K562 (cell line): ENCODE measurements around the gene DAPK2. TPM values are rescaled to one million over a fixed set of nuclear protein-coding genes. Genes with fewer than 3 reads are reported as not detected.

ENCODE experiments used
- CAMTA2 ChIP-seq: fragments of 250-450 bp; sonication (Bioruptor Pico); conservative IDR thresholded peaks from 2 replicates; pipeline ENCODE4 v1.5.1; 2022
- CBFA2T2 ChIP-seq: fragments of 450-650 bp; conservative IDR thresholded peaks from 2 replicates; pipeline ENCODE4 v1.6.1; 2017; ENCODE audit warnings: mild to moderate bottlenecking
- CGGBP1 ChIP-seq: fragments of 250-450 bp; sonication (Bioruptor Pico); IDR thresholded peaks from 2 replicates; pipeline ENCODE4 v1.9.0; 2021; ENCODE audit warnings: mild to moderate bottlenecking
- CLOCK ChIP-seq: fragments of 250-450 bp; sonication (Bioruptor Pico); IDR thresholded peaks from 2 replicates; pipeline ENCODE4 v1.4.0; 2020; ENCODE audit warnings: mild to moderate bottlenecking, moderate library complexity, borderline replicate concordance
- ETS1 ChIP-seq: conservative IDR thresholded peaks from 2 replicates; pipeline ENCODE4 v1.6.1; 2011; ENCODE audit warnings: low read depth, mild to moderate bottlenecking, low read length; ENCODE audit not compliant: control insufficient read depth
- NFXL1 ChIP-seq: fragments of 450-650 bp; formaldehyde crosslinking; IDR thresholded peaks from 2 replicates; pipeline ENCODE4 v1.4.0; 2021; ENCODE audit warnings: mild to moderate bottlenecking
- OTX1 ChIP-seq: fragments of 450-650 bp; formaldehyde crosslinking; IDR thresholded peaks from 2 replicates; pipeline ENCODE4 v1.4.0; 2022; ENCODE audit warnings: mild to moderate bottlenecking
- PPARD ChIP-seq: fragments of 250-450 bp; sonication (Bioruptor Pico); IDR thresholded peaks from 2 replicates; pipeline ENCODE4 v1.8.0; 2022; ENCODE audit warnings: inconsistent platforms, mild to moderate bottlenecking, moderate library complexity
- PTRF ChIP-seq: fragments of 450-650 bp; IDR thresholded peaks from 2 replicates; pipeline ENCODE4 v1.6.1; 2016; ENCODE audit warnings: mild to moderate bottlenecking, missing genetic modification characterization, missing compliant biosample characterization
- RBBP5 ChIP-seq: fragments of 200-600 bp; sonication (generic); IDR thresholded peaks from 2 replicates; pipeline ENCODE4 v1.6.1; 2012; ENCODE audit warnings: borderline replicate concordance, mild to moderate bottlenecking, low read length, control low read depth, inconsistent platforms; ENCODE audit not compliant: insufficient read depth, poor library complexity, severe bottlenecking
- RBM15 ChIP-seq: fragments of 200-400 bp; formaldehyde crosslinking; IDR thresholded peaks from 2 replicates; pipeline ENCODE4 v1.6.1; 2018; ENCODE audit warnings: mild to moderate bottlenecking, low read length, moderate library complexity; ENCODE audit not compliant: insufficient read depth
- RREB1 ChIP-seq: fragments of 250-450 bp; sonication (Bioruptor Pico); IDR thresholded peaks from 2 replicates; pipeline ENCODE4 v1.4.0; 2020
- SMARCC2 ChIP-seq: fragments of 450-650 bp; IDR thresholded peaks from 2 replicates; pipeline ENCODE4 v1.6.1; 2017; ENCODE audit warnings: antibody characterized with exemption, moderate library complexity, mild to moderate bottlenecking, low read depth
- TGIF2 ChIP-seq: sonication (generic); formaldehyde crosslinking; IDR thresholded peaks from 2 replicates; pipeline ENCODE4 v1.8.1; 2022; ENCODE audit warnings: mild to moderate bottlenecking, missing genetic modification reagents, moderate library complexity
- XRCC5 ChIP-seq: fragments of 200-400 bp; formaldehyde crosslinking; IDR thresholded peaks from 2 replicates; pipeline ENCODE4 v1.6.1; 2017; ENCODE audit warnings: low read depth, mild to moderate bottlenecking, low read length
- ZNF140 ChIP-seq: fragments of 250-450 bp; sonication (Bioruptor Pico); IDR thresholded peaks from 2 replicates; pipeline ENCODE4 v1.8.0; 2021; ENCODE audit warnings: moderate library complexity, mild to moderate bottlenecking, inconsistent platforms
- ZNF282 ChIP-seq: sonication (generic); formaldehyde crosslinking; IDR thresholded peaks from 2 replicates; pipeline ENCODE4 v1.8.1; 2023; ENCODE audit warnings: missing genetic modification reagents
- ZNF830 ChIP-seq: fragments of 250-450 bp; sonication (Bioruptor Pico); IDR thresholded peaks from 2 replicates; pipeline ENCODE4 v1.5.0; 2021; ENCODE audit warnings: mild to moderate bottlenecking
- polyA plus RNA-seq, 8 experiments: library from polyadenylated mRNA; depleted of rRNA in 4 of 8; stranded (reverse) in 5 of 8; unstranded in 3 of 8; fragments of >200 nt; fragmentation: Nextera tagmentation in 2 of 8; fragmentation: Illumina TruSeq in 1 of 8; extraction: Ambion mirVana in 2 of 8; extraction: Trizol in 1 of 8; gene quantifications; 2 replicates each; pipeline versions ENCODE4 v1.2.1 to v1.2.3, GENCODE V29; 2011 to 2014; ENCODE audit warnings: inconsistent platforms in 1 of 8, missing spikeins in 1 of 8
- total RNA-seq, 7 experiments: library from RNA; depleted of rRNA in 6 of 7; stranded (reverse); fragments of >200 nt in 6 of 7; fragmentation: Illumina TruSeq in 2 of 7; extraction: Trizol in 2 of 7; gene quantifications; 2 replicates each; pipeline versions ENCODE4 v1.2.1 to v1.2.3, GENCODE V29; 2011 to 2021; ENCODE audit warnings: low replicate concordance in 1 of 7

DAPK2 gene
- total and polyA plus RNA-seq, 9 of the 15 experiments (the other 6 are each of a cell fraction or from before 2014, with no cell fraction given) = 0.14 to 5.2 (median 2.2) TPM

- TF ChIP-seq NFXL1 (CRISPR knock-in tag) (no peak), XRCC5 (no peak; the same call in 1 of the 2 replicates), PTRF (tag) (no peak), ZNF830 (CRISPR knock-in tag) (no peak), ZNF140 (CRISPR knock-in tag) (no peak), OTX1 (CRISPR knock-in tag) (0 out of 2 replicates have a peak, but pooled peaks have one; percentile 29), ETS1 (peak; percentile 50; the same call in 1 of the 2 replicates), CLOCK (CRISPR knock-in tag) (no peak), RBM15 (no peak), ZNF282 (CRISPR knock-in tag) (no peak), SMARCC2 (no peak), CAMTA2 (CRISPR knock-in tag) (no peak), CBFA2T2 (peak; percentile 42), RREB1 (CRISPR knock-in tag) (no peak), PPARD (CRISPR knock-in tag) (no peak), RBBP5 (no peak), TGIF2 (CRISPR knock-in tag) (no peak), CGGBP1 (no peak)
These were observed 46.8 kb upstream of the DAPK2 start (continued) for GRCh38 chr15:64092864-64093626.
